NCI-H774 (cell line): Measurements from ENCODE around the gene EHMT2.

Experiments used
- DNase-seq: peaks from one replicate; lab custom pipeline; 2025; lab: John Stamatoyannopoulos, UW

Gene EHMT2

GRCh38 chr6:31837369-31838113, 60.0 kb downstream of the EHMT2 start:
- DNase-seq: no peak

DNA sequence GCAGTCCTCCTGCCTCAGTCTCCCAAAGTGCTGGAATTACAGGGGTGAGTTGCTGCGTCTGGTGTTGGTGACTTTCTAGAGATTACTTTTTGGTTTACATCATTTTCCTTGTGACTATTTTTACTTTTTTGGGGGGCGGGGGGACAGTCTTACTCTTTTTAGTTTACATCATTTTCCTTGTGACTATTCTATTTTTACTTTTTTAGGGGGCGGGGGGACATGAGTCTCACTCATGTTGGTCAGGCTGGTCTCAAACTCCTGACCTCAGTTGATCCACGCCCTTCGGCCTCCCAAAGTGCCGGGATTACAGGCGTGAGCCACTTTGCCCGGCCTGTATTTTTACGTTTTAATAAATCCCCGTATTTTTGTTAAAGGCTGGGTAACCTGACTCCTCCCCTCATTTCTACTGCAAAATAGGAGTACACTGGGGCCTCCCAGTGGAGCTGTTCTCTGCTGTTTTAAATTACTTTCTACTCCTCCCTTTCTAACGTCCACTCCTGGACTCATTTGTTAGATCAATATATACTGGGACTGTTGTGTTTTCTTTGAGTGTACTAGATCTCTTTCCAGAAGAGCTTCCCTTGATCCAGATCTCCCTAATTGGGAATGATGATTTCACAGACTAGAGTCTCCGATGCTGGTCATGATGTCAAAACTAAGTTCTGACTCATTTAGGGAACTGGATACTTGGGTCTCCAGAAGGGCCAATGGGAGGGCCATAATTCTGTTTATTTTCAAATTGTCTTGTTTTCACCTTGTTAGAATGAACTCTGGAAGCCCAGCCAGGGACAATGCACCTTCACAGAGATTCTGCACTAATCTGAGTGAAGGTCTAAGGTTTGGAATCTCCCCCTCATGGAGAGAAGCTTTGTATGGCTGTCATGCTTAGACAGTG, 60.8 kb downstream of the EHMT2 start:
- DNase-seq: no peak

GRCh38 chr6:31836047-31836473, 61.4 kb downstream of the EHMT2 start:
- DNase-seq: no peak

GRCh38 chr6:31834367-31835250, 62.9 kb downstream of the EHMT2 start:
- peak; percentile 91 for DNase-seq

DNA sequence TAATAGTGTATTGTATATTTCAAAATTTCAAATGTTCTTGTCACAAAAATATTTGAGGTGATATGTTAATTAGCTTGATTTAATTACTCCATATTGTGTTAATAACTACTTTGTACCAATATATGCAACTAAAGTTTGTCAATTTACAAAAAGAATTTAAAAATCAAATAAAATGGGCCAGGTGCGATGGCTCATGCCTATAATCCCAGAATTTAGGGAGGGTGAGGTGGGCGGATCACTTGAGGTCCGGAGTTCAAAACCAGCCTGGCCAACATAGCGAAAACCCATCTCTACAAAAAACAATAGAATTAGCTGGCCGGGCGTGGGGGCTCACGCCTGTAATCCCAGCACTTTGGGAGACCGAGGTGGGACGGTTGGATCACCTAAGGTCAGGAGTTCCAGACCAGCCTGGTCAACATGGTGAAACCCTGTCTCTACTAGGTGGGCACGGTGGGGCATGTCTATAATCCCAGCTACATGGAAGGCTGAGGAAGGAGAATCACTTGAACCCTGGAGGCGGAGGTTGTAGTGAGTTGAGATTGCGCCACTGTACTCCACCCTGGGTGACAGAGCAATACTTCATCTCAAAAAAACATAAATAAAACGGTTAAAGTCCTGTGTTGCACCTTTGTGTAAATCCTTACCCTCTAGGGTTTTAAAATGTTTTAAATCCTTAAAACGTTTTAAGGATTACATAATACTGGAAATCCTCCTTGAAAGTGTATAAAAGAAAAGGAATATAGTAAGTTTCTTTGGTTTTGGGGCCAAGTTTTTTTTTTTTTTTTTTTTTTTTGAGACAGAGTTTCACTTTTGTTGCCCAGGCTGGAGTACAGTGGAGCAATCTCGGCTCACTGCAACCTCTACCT, 65.9 kb downstream of the EHMT2 start:
- no peak for DNase-seq

GRCh38 chr6:31830886-31831335, 66.6 kb downstream of the EHMT2 start:
- no peak for DNase-seq
